IPS-NIHi7 (cell line): ENCODE results near the gene ARID3A.
"Not testable (repeated sequence)": the region's sequence is repeated elsewhere in the genome, so short reads cannot be mapped to it uniquely, and the experiment has no call there.

Experiments
- DNase-seq: peaks from one replicate; pipeline ENCODE4 v3.0.0; 2012; ENCODE audit warnings: mixed read lengths; ENCODE audit errors: extremely low spot score

ARID3A gene

DNA sequence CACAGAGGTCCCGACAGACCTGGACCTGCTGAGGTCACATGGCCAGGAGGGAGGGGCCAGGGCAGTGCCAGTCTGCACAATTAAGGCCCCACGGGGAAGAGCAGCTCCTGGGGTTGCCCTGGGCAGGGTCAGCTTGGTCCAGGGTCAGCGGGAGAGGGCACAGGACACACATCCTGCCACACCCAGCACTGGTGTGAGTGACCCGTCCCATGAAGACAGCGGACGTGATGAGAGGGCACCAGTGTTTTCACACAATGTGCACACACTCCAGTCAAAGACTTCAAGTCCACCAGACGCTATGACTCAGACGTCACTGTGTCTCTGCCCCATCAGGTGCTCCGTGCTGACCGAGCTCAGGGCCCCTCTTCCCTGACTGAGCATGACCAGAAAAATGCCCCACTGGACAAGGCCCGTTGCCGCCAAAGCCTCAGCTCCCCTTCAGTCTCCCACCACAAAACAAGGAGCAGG, 90.8 kb downstream of the ARID3A start:
- no peak for DNase-seq

GRCh38 chr19:1017115-1017905, 91.5 kb downstream of the ARID3A start:
- DNase-seq = no peak

DNA sequence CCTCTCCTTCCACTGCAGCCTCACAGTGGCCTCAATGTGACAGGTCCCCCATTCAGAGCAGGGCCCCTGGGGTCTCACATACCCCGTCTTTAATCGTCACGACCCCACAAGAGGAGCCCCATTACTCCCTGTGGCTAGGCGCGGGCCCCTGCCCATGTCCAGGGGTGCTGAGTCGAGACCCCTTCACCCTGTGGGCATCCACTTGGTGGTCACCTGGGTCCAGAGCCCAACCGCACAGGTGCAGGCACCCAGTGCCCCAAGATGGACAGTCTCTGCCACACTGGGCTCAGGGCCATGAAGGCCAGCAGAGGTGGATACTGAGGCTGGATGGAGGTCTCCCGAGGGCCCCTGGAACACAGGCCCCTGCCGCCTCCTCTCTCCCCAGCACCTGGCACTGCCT, 92.1 kb downstream of the ARID3A start:
- no peak for DNase-seq

GRCh38 chr19:1018393-1018792, 92.6 kb downstream of the ARID3A start:
- DNase-seq = no peak

- no peak for DNase-seq
These were observed 93.2 kb downstream of the ARID3A start for GRCh38 chr19:1018932-1019615.

- DNase-seq = no peak
These were observed 93.8 kb downstream of the ARID3A start for GRCh38 chr19:1019616-1019961.

GRCh38 chr19:1019980-1020867, 94.4 kb downstream of the ARID3A start:
- no peak for DNase-seq

GRCh38 chr19:1020868-1021425, 95.1 kb downstream of the ARID3A start, which contains the start of gene TMEM259:
Gene TMEM259, minus strand, starts transcription at chr19:1021123. Its CDS starts 127 bp downstream, at chr19:1020996.
- DNase-seq = peak; percentile 95

DNA sequence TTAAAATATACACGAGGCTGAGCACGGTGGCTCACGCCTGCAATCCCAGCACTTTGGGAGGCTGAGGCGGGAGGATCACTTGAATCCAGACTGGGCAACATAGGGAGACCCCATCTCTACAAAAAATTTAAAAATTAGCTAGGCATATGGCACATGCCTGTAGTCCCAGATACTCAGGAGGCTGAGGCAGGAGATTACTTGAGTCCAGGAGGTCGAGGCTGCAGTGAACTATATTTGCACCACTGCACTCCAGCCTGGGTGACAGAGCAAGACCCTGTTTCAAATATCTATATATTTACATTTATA, 98.0 kb downstream of the ARID3A start:
- not testable (repeated sequence) for DNase-seq

DNA sequence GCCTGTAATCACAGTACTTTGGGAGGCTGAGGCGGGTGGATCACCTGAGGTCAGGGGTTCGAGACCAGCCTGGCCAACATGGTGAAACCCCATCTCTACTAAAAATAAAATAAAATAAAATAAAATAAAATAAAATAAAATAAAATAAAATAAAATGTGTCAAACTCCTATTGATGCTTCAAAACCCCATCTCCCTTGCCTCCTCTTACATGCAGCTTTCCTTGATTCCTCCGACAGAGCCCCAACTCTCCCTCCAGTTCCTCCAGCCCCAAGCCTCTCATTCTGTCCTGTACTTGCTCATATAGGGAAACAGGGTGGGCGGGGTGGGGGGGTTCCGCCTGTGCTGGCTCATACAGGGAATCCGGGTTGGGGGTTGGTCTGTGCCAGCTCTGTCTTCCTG, 99.2 kb downstream of the ARID3A start:
- not testable (repeated sequence) for DNase-seq
